ENCODE data around the gene TAF15. TPM values are rescaled to one million over a fixed set of nuclear protein-coding genes. Genes with fewer than 3 reads are reported as not detected.

Gene TAF15
- polyA plus RNA-seq, 1 donor from 2014 or later, result 45.8 TPM

GRCh38 chr17:35894206-35894605 is 84.9 kb downstream of the TAF15 start:
- no peaks in the 10 kb centered on the region for H3K9me2 ChIP-seq (ENCODE audit: insufficient read depth, low read length)
- H4K20me1 ChIP-seq (ENCODE audit: insufficient read depth), result no peaks in the 10 kb centered on the region
- H2AFZ ChIP-seq (ENCODE audit: low read depth, low read length), result no peak overlapping the region
- no peak overlapping the region for H3K9ac ChIP-seq (ENCODE audit: low read length)
- H3K27ac ChIP-seq (ENCODE audit: low read length), result no peak overlapping the region
- H3K79me2 ChIP-seq (replicated peaks; ENCODE audit: insufficient read depth, low read length), result no peaks in the 10 kb centered on the region
- no peaks in the 10 kb centered on the region for H3K36me3 ChIP-seq (ENCODE audit: insufficient read depth, low read length)
- H3K4me2 ChIP-seq (ENCODE audit: low read length), result no peak overlapping the region
- H3K4me3 ChIP-seq (ENCODE audit: low read length), result no peak overlapping the region
- no peaks in the 10 kb centered on the region for H3F3A ChIP-seq (ENCODE audit: insufficient read depth, low read length, poor library complexity, severe bottlenecking)
- TF ChIP-seq MXI1 (conservative IDR thresholded peaks at IDR 0.05; ENCODE audit: poor library complexity, severe bottlenecking) (no peak), EZH2 (IDR thresholded peaks at IDR 0.05; ENCODE audit: borderline replicate concordance, insufficient read depth, low read length, poor library complexity, severe bottlenecking) (no peak), RAD21 (conservative IDR thresholded peaks at IDR 0.05) (no peak), SMC3 (conservative IDR thresholded peaks at IDR 0.05; ENCODE audit: poor library complexity) (no peak), TAF1 (IDR thresholded peaks at IDR 0.05; ENCODE audit: low read depth) (no peak), EP300 (conservative IDR thresholded peaks at IDR 0.05; ENCODE audit: poor library complexity, severe bottlenecking) (no peak)
- no peaks in the 10 kb centered on the region for H3K27me3 ChIP-seq (ENCODE audit: insufficient read depth, low read depth, low read length)
- H3K9me3 ChIP-seq (ENCODE audit: low read length), result no peaks in the 10 kb centered on the region

- Histone ChIP-seq H3K36me3 (ENCODE audit: insufficient read depth, low read length) (no peaks in the 10 kb centered on the region), H3K9ac (ENCODE audit: low read length) (no peak overlapping the region), H3F3A (ENCODE audit: insufficient read depth, low read length, poor library complexity, severe bottlenecking) (no peaks in the 10 kb centered on the region), H3K9me2 (ENCODE audit: insufficient read depth, low read length) (no peaks in the 10 kb centered on the region), H3K79me2 (replicated peaks; ENCODE audit: insufficient read depth, low read length) (no peaks in the 10 kb centered on the region), H3K9me3 (ENCODE audit: low read length) (no peaks in the 10 kb centered on the region), H3K4me3 (ENCODE audit: low read length) (no peak overlapping the region), H2AFZ (ENCODE audit: low read depth, low read length) (no peak overlapping the region), H3K27ac (ENCODE audit: low read length) (no peak overlapping the region), H3K27me3 (ENCODE audit: insufficient read depth, low read depth, low read length) (no peaks in the 10 kb centered on the region), H3K4me2 (ENCODE audit: low read length) (no peak overlapping the region), H4K20me1 (ENCODE audit: insufficient read depth) (no peaks in the 10 kb centered on the region)
- TF ChIP-seq MXI1 (conservative IDR thresholded peaks at IDR 0.05; ENCODE audit: poor library complexity, severe bottlenecking), result no peak
- TF ChIP-seq TAF1 (IDR thresholded peaks at IDR 0.05; ENCODE audit: low read depth), result no peak
These were observed 86.6 kb downstream of the TAF15 start for GRCh38 chr17:35895636-35896587.

Small RNA genes within 50 kb of the gene (small RNA-seq; reads per million reads assigned to genes)
- 603 to 2,584 (median 681) reads per million in 3 experiments for gene RF00100

Other genes with a start within 250 kb of the TAF15 start
- gene SLFN14, start 248.7 kb upstream of the TAF15 start, polyA plus RNA-seq, result not detected in 2 replicates
- 3.8 and 7.3 TPM in 2 replicates for gene PEX12, start 230.9 kb upstream of the TAF15 start, polyA plus RNA-seq
- 59.5 and 65.1 TPM in 2 replicates for gene AP2B1, start 222.2 kb upstream of the TAF15 start, polyA plus RNA-seq
- 10.7 and 11.3 TPM in 2 replicates for gene RASL10B, start 77.8 kb upstream of the TAF15 start, polyA plus RNA-seq
- gene GAS2L2, start 56.2 kb upstream of the TAF15 start, polyA plus RNA-seq, result 0.38 and 1.2 TPM in 2 replicates
- gene C17orf50, start 48.6 kb upstream of the TAF15 start, polyA plus RNA-seq, result not detected in 2 replicates
- gene MMP28, start 13.8 kb upstream of the TAF15 start, polyA plus RNA-seq, result 0.31 TPM in 1 of 2 replicates, not detected in the other
- gene HEATR9, start 59.4 kb downstream of the TAF15 start, polyA plus RNA-seq, result not detected in 2 replicates
- not detected in 2 replicates for gene CCL5, start 70.9 kb downstream of the TAF15 start, polyA plus RNA-seq
- gene RDM1, start 121.3 kb downstream of the TAF15 start, polyA plus RNA-seq, result not detected in 2 replicates
- not detected in 2 replicates for gene LYZL6, start 134.2 kb downstream of the TAF15 start, polyA plus RNA-seq
- gene CCL16, start 172.0 kb downstream of the TAF15 start, polyA plus RNA-seq, result not detected in 2 replicates
- gene CCL14, start 177.2 kb downstream of the TAF15 start, polyA plus RNA-seq, result not detected in 2 replicates
- gene CCL15, start 192.1 kb downstream of the TAF15 start, polyA plus RNA-seq, result not detected in 2 replicates
- not detected in 2 replicates for gene CCL23, start 208.5 kb downstream of the TAF15 start, polyA plus RNA-seq